ENCODE measurements around the gene ATP2C2.
"Not testable (repeated sequence)": the region's sequence is repeated elsewhere in the genome, so short reads cannot be mapped to it uniquely, and the experiment has no call there.

ATP2C2 gene

DNA sequence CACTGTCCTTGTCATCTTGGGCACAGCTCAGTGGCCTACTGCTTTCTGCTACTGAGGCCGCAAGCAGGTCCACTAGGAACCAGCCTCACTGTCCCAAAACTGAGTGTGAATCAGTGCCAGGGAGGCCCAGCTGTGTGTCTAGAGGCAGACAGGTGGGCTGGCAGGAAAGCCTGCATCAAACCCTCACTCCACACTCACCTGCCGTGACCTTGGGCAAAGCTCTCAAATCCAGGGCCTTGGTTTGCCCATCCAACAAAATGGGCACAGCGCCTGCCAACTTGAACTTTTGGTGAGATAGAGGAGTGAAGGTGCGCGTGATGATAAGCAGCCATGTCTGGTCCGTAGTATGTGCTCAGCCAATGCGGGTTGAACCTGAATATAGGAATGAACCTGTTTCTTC lies 14.8 kb downstream of the ATP2C2 start:
- ATAC-seq (no peak), DNase-seq (no peak)
- Mint-ChIP-seq H3K36me3 (ENCODE audit: low read depth) (no peaks in the 10 kb centered on the region), H3K27me3 (peaks cover 14% of the 10 kb centered on the region), H3K27ac (no peak overlapping the region), H3K9me3 (peaks cover 16% of the 10 kb centered on the region), H3K4me1 (peaks cover 11% of the 10 kb centered on the region), H3K4me3 (no peak overlapping the region)

DNA sequence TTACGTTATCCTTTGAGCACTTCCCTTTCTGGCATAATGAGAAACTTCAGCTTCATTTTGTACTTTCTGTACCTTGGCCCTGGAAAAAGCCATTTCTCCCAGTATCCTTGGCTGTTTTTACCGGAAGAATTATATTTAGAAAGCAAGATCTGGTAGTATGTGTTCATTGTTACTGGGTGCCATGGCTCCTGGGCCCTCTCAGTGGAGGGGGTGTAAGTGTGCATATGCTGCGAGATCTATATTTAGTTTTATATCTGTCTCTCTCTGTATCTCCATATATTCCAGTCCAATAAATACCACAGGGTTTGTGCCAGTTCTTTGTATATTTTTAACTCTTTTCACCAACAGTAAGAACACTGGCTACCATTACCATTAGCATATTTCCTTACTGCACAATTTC lies 17.7 kb downstream of the ATP2C2 start:
- no peak for ATAC-seq
- no peaks in the 10 kb centered on the region for H3K36me3 Mint-ChIP-seq (ENCODE audit: low read depth)
- no peak for DNase-seq
- H3K27ac Mint-ChIP-seq: no peak overlapping the region
- peaks cover 7% of the 10 kb centered on the region for H3K27me3 Mint-ChIP-seq
- H3K9me3 Mint-ChIP-seq: peaks cover 16% of the 10 kb centered on the region
- H3K4me1 Mint-ChIP-seq: peaks cover under 1% of the 10 kb centered on the region
- no peak overlapping the region for H3K4me3 Mint-ChIP-seq

DNA sequence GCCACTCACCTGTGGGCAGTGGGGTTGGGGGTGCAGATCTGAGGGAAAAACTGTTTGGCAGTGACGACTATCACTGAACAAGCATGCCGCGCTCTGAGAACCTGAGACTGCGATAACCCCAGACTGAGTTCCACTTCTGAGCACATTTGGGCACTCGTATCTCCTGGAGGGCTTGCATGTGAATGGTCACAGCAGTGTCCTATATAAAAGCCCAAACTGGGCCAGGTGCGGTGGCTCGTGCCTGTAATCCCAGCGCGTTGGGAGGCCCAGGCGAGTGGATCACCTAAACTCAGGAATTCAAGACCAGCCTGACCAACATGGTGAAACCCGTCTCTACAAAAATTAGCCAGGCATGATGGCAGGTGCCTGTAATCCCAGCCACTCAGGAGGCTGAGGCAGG lies 18.7 kb downstream of the ATP2C2 start:
- Mint-ChIP-seq H3K9me3 (peaks cover 16% of the 10 kb centered on the region), H3K27ac (no peak overlapping the region), H3K27me3 (peaks cover 13% of the 10 kb centered on the region), H3K4me1 (no peaks in the 10 kb centered on the region), H3K36me3 (ENCODE audit: low read depth) (no peaks in the 10 kb centered on the region), H3K4me3 (no peak overlapping the region)
- ATAC-seq (no peak), DNase-seq (no peak)

DNA sequence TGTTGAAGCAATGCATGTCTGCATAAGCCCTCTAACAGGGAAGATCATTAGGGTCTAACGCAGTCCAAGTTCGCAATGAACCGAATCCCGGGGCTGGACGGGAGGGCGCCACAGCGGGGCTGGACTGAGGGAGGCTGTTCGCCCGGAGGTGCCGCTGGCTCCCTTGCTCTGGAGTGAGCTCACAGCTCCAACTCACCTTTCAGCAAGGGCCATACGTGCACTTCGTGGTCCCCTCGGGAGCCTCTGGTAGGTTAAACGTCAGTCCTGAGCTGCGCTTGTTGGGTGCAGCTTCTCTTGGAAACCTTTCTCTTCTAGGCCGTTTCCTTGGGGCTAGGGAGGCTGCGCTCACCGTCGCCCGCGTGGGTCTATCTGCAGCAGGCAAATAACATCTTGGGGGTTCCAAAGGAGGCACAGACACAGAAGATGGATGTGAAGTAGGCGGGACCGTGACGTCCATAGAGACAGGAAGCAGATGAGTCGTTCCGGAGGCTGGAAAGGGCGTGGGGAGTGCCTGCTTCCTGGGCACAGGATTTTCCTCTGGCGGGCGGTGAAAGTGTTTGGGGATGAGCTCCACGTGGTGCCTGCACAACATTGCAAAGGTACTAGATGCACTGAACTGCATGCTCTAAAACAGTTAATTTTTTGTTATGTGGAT lies 21.9 kb downstream of the ATP2C2 start:
- H3K4me1 Mint-ChIP-seq: no peaks in the 10 kb centered on the region
- peaks cover 3% of the 10 kb centered on the region for H3K9me3 Mint-ChIP-seq
- no peaks in the 10 kb centered on the region for H3K36me3 Mint-ChIP-seq (ENCODE audit: low read depth)

DNA sequence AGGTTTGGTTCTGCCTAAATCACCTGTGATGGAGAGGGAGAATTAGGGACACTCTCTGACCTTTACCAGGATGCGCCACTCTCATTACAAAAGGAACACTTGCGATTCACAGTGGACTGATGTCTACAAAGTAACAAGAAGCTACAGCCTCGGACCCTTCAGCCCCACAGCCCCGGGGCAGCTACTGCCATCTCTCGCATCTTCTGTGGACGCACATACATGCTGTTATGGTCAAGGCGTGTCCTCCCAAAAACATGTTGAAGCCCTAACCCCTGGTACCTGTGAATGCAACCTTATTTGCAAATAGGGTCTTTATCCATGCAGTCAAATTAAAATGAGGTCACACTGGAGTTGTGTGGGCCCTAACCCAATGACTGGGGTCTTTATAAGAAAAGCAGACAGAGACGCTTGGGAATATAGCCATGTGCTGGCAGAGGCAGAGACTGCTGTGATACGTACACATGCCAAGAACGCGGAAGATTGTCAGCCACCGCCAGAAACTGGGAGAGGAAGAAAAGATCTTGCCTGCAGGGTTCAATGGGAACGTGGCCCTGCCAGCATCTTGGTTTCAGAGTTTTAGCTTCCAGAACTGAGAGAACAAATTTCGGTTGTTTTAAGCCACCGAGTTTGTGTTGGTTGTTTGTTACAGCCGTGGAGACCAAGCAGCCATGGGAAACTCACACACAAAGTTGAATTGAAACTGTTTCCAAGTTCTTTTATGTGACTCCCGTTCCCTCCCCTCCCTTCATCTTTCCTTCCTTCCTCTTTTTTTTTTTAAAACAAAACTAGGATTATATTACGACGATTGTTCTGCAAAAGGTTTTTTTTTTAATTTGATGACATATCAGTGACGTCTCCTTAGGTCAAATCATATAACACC lies 23.1 kb downstream of the ATP2C2 start:
- Mint-ChIP-seq H3K9me3 (no peaks in the 10 kb centered on the region), H3K27me3 (peaks cover 25% of the 10 kb centered on the region), H3K4me1 (no peaks in the 10 kb centered on the region), H3K4me3 (no peak overlapping the region), H3K27ac (no peak overlapping the region), H3K36me3 (ENCODE audit: low read depth) (no peaks in the 10 kb centered on the region)
- DNase-seq (no peak), ATAC-seq (no peak)

More for the DNA sequence above, 21.9 kb downstream of the ATP2C2 start:
- H3K27me3 Mint-ChIP-seq: peaks cover 21% of the 10 kb centered on the region
- no peak overlapping the region for H3K27ac Mint-ChIP-seq
- ATAC-seq: no peak
- no peak overlapping the region for H3K4me3 Mint-ChIP-seq
- DNase-seq: no peak

DNA sequence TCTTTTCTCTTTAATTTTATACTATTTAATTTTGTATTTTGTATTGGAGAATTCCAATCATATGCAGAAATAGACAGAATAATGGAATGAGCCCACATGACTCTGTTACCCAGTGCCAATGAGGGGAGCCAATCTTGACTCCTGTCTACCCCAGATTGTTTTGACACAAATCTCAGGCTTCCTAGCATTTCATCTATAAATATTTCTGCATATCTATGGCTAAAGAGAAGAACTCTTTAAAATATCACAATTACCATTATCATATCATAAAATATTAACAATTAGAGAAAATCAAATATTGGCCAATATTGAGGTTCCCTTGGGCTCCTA lies 23.7 kb downstream of the ATP2C2 start:
- ATAC-seq: no peak
- no peak for DNase-seq
- H3K36me3 Mint-ChIP-seq (ENCODE audit: low read depth): no peaks in the 10 kb centered on the region
- no peaks in the 10 kb centered on the region for H3K4me1 Mint-ChIP-seq
- no peak overlapping the region for H3K27ac Mint-ChIP-seq
- no peaks in the 10 kb centered on the region for H3K9me3 Mint-ChIP-seq
- H3K27me3 Mint-ChIP-seq: peaks cover 25% of the 10 kb centered on the region
- H3K4me3 Mint-ChIP-seq: no peak overlapping the region

DNA sequence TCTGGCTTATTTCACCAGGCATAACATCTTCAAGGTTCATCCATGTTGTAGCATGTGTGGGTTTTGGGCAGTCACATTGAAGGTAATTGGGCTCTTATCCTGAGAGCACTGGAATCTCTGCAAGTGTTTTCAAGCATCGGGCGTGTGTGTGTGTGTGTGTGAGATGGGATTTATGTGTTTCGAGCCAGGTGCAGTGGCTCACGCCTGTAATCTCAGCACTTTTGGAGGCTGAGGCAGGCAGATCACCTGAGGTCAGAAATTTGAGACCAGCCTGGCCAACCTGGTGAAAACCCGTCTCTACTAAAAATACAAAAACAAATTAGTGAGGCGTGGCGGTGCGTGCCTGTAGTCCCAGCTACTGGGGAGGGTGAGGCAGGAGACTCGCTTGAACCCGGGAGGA lies 27.7 kb downstream of the ATP2C2 start:
- not testable (repeated sequence) for ATAC-seq; H3K9me3 Mint-ChIP-seq; H3K4me1 Mint-ChIP-seq; H3K27ac Mint-ChIP-seq; DNase-seq; H3K36me3 Mint-ChIP-seq (ENCODE audit: low read depth); H3K4me3 Mint-ChIP-seq
- H3K27me3 Mint-ChIP-seq: peaks cover 32% of the 10 kb centered on the region

DNA sequence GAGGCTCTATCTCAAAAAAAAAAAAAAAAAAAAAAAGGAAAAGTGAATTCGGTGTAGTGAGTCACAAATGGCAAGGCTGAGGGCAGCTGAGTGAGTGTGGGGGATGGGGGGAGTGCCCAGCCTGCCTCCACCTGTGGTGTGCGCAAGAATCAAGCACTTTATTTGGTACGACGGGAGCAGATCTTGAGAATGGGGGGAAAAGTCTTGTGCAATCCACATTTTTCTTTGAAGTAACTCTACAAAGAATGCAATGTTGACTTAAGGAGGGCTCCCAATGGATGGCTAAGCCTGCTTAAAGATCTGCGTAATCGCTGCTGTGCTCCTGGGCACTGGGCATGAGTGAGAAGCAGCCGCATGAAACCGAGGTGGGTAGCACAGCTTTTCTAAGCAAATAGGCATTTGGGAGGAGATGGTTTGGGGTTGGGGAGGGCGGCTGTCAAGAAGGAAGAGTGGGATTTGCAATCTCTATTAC lies 28.2 kb downstream of the ATP2C2 start:
- no peak for DNase-seq
- peaks cover 3% of the 10 kb centered on the region for H3K9me3 Mint-ChIP-seq
- ATAC-seq: no peak
- H3K4me3 Mint-ChIP-seq: no peak overlapping the region
- no peaks in the 10 kb centered on the region for H3K36me3 Mint-ChIP-seq (ENCODE audit: low read depth)
- no peak overlapping the region for H3K27ac Mint-ChIP-seq
- H3K27me3 Mint-ChIP-seq: peaks cover 29% of the 10 kb centered on the region
- H3K4me1 Mint-ChIP-seq: no peaks in the 10 kb centered on the region

DNA sequence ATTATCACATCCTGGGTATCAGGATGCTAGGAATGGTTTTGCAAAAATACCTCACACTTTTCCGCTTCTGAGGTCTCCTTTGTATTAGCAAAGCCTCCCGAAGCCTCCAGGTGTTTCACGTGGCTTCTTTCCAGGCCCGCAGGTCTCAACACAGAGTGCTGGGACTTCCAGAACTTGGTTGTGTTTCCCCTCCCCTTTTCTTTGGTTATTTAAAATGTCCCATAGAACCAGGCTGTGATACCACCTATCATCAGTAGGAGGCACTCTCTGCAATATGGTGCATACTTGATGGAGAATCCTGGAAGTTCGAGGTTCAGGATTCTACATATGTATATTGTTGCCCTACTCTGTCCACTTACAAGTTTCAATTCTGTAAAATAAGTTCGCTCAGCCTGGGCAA lies 28.8 kb downstream of the ATP2C2 start:
- no peaks in the 10 kb centered on the region for H3K36me3 Mint-ChIP-seq (ENCODE audit: low read depth)

DNA sequence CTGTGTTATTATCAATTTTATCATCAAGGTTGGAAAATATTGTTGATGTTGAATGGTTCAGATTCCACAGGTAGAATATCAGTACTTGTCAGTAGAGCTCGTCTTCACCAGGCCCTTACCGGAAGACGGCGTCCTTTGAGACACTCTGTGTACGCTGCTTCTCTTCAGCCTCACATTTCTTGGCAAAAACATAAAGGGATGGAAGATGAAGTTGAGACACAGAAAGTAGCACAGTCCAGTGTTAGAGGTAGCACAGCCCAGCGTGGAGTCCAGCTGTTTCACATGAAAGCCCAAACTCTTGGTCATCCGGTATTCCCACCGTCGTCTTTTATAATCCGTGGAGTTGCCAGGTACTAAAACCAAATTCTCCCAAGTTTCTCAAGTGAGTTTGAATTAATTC lies 30.4 kb downstream of the ATP2C2 start:
- Mint-ChIP-seq H3K9me3 (peaks cover 3% of the 10 kb centered on the region), H3K36me3 (ENCODE audit: low read depth) (no peaks in the 10 kb centered on the region), H3K27me3 (peaks cover 36% of the 10 kb centered on the region), H3K4me1 (no peaks in the 10 kb centered on the region), H3K27ac (no peak overlapping the region), H3K4me3 (no peak overlapping the region)
- no peak for DNase-seq
- ATAC-seq: no peak

More for the DNA sequence above, 28.8 kb downstream of the ATP2C2 start:
- H3K27me3 Mint-ChIP-seq: peaks cover 31% of the 10 kb centered on the region
- DNase-seq (no peak), ATAC-seq (no peak)
- no peak overlapping the region for H3K4me3 Mint-ChIP-seq
- H3K4me1 Mint-ChIP-seq: no peaks in the 10 kb centered on the region
- peaks cover 3% of the 10 kb centered on the region for H3K9me3 Mint-ChIP-seq
- H3K27ac Mint-ChIP-seq: no peak overlapping the region

DNA sequence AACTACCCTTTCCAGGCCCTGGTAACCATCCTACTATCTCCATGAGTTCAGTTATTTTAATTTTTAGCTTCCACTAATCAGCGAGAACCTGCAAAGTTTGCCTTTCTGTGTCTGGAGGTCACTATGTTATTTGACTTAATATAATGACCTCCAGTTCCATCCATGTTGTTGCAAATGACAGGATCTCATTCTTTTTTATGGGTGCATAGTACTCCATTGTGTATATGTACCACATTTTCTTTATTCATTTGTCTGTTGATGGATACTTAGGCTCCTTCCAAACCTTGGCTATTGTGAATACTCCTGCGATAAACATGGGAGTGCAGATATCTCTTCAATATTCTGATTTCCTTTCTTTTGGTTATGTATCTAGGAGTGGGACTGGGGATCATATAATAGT lies 31.6 kb downstream of the ATP2C2 start:
- H3K9me3 Mint-ChIP-seq; ATAC-seq; H3K4me1 Mint-ChIP-seq; H3K4me3 Mint-ChIP-seq; H3K36me3 Mint-ChIP-seq (ENCODE audit: low read depth); DNase-seq; H3K27ac Mint-ChIP-seq: not testable (repeated sequence)
- peaks cover 39% of the 10 kb centered on the region for H3K27me3 Mint-ChIP-seq

DNA sequence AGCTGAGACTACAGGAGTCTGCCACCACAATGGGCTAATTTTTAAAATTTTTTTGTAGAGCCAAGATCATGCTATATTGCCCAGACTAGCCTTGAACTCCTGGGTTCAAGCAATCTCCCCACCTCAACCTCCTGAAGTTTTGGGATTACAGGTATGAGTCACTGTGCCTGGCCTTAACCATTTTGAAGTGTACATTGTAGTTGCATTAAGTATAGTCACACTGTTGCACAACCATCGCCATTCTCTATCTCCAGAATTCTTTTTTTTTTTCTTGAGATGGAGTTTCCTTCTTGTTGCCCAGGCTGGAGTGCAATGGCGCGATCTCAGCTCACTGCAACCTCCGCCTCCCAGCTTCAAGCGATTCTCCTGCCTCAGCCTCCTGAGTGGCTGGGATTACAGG lies 35.1 kb downstream of the ATP2C2 start:
- not testable (repeated sequence) for H3K4me3 Mint-ChIP-seq; H3K27ac Mint-ChIP-seq; H3K9me3 Mint-ChIP-seq; H3K4me1 Mint-ChIP-seq; DNase-seq; H3K36me3 Mint-ChIP-seq (ENCODE audit: low read depth); ATAC-seq
- H3K27me3 Mint-ChIP-seq: peaks cover 46% of the 10 kb centered on the region

DNA sequence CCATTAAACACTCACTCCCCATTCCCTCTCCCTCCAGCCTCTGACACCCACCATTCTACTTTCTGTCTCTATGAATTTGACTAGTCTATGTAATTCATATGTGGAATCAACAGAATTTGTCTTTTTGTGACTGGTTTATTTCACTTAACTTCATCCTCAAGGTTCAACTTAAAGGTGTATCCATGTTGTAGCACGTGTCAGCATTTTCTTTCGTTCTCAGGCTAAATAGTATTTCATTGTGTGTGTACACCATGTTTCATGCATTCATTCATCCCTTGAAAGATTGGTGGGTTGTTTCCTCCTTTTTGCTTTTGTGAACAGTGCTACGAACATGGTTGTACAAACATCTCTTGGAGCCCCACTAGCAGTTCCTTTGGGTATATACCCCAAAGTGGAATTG lies 36.0 kb downstream of the ATP2C2 start:
- no peak overlapping the region for H3K27ac Mint-ChIP-seq
- H3K4me1 Mint-ChIP-seq: peaks cover 3% of the 10 kb centered on the region
- H3K4me3 Mint-ChIP-seq: no peak overlapping the region
- ATAC-seq (no peak), DNase-seq (no peak)
- no peaks in the 10 kb centered on the region for H3K36me3 Mint-ChIP-seq (ENCODE audit: low read depth)
- H3K27me3 Mint-ChIP-seq: peaks cover 46% of the 10 kb centered on the region
- H3K9me3 Mint-ChIP-seq: peaks cover 3% of the 10 kb centered on the region

DNA sequence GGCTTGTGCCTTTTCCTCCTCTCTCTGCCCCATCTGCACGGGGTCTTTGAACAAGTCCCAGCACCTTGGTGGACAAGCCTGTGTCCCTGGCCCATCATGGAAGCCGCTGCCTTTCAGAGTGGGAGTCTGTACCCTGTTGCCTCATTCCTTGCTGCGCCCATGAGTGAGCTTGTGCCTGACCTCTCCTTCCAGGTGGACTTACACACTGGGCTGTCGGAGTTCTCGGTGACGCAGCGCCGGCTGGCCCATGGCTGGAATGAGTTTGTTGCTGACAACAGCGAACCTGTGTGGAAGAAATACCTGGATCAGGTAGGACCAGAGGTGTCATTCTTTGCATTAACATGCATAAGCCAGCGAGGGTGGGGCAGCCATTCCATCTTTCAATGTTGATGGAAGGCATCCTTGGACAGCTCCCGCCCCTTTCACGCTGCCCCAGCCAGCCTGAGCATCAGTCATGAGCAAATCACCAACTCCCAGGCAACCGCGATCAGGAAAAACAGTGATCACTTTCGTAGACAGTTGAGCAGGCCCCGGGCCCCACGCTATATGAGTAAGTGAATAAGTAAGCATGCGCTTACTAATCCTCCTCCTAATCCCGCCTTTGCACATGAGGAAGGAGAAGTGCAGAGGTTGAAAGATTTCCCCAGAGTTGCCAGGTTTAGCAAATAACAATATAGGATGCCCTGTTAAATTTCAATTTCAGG lies 36.8 kb downstream of the ATP2C2 start:
- H3K27ac Mint-ChIP-seq: no peak overlapping the region
- H3K27me3 Mint-ChIP-seq: peaks cover 43% of the 10 kb centered on the region

More for the DNA sequence above, 36.8 kb downstream of the ATP2C2 start:
- H3K9me3 Mint-ChIP-seq: peaks cover under 1% of the 10 kb centered on the region
- H3K36me3 Mint-ChIP-seq (ENCODE audit: low read depth): no peaks in the 10 kb centered on the region
- ATAC-seq (no peak), DNase-seq (no peak)
- no peak overlapping the region for H3K4me3 Mint-ChIP-seq
- peaks cover 3% of the 10 kb centered on the region for H3K4me1 Mint-ChIP-seq
